Measurements from ENCODE around the gene PCSK7.

DNA sequence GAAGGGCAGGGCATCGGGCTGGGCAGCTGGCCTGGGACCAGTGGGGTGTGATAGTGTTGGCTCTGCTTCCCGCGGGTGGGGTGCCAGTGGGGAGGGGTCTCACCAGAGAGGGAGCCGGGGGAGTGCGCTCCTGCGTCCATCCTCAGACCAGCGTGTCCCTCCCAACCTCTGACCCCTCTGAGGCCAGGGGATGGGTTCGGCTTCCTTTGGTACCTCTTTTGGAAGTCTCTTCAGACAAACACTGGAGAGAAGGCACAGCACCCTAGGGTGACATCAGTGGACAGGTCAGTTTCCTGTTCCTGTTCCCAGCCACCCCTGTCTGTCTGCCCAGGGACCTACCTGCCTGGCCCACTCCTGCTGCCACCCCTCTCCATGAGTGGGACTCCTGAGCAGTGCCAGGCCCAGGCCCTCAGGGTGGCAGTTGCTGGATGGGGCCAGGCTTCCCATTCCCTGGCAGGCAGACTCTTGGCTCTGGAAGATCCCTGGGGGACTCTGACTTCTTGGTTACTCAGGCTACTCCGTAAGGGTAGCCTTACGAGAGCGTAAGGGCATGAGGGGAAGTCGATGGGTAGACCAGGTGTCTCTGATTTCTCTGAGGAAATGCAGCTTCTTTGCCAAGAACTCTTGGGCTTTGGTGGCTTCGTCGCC is 30.1 kb downstream of the PCSK7 start:
- TF ChIP-seq TAF1 (IDR thresholded peaks at IDR 0.05; ENCODE audit: borderline replicate concordance, insufficient read depth, low read length) = no peak
- no peak for TF ChIP-seq POLR2AphosphoS5 (IDR thresholded peaks at IDR 0.05; ENCODE audit: low read depth, low read length)
